NCI-H748 treated with DMSO at 0.1 percent for 48 hours (cell line): ENCODE results near the gene GPR15LG.
"Not testable (repeated sequence)": the region's sequence is repeated elsewhere in the genome, so short reads cannot be mapped to it uniquely, and the experiment has no call there.

ENCODE experiments used
- DNase-seq: peaks from one replicate; lab custom pipeline; 2025; lab: John Stamatoyannopoulos, UW

Gene GPR15LG

DNA sequence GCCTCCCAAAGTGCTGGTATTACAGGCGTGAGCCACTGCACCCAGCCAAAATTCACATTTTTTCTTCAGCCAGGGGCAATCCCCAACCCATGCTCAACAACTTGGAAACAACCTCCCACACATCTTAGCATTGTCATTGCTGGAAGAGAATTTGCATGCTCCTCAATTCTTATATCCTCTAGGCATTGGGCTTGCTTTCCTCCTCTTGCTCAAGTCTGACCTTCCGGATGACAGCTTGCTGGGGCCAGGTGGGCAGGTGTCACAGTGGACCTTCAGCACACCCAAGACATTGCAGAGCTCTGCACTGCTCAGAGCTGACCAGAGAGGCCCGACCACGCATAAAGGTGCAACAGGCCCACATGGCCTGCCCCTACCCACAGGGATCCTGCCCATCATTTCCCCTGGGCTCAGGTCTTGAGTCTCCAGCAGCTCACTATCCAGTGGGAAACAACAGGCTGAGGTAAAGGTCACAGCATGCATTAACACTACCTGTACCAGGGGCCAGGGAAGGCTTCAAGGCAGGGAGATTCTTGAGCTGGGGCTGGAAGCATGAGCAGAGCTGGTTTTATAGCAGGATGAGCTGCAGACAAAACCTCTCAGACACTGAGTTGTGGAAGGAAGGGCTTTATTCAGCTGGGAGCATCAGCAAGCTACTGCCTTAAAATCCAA is 6.8 kb upstream of the GPR15LG start:
- DNase-seq: no peak

DNA sequence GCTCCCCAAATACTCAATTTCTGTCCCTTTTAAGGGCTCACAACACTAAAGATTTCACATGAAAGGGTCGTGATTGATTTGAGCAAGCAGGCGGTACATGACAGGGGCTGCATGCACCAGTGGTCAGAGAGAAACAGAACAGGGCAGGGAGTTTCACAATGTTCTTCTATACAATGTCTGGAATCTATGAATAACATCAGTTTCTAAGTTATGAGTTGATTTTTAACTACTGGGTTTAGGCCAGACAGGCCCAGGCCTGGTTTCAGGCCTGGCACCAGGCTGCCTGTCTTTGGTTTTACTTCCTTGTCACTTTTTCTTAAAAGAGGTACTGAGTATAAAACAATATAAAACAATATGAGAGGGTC is 6.3 kb upstream of the GPR15LG start:
- DNase-seq: not testable (repeated sequence)

- DNase-seq: not testable (repeated sequence)
Observed at GRCh38 chr10:84168382-84168781, 5.2 kb upstream of the GPR15LG start.

DNA sequence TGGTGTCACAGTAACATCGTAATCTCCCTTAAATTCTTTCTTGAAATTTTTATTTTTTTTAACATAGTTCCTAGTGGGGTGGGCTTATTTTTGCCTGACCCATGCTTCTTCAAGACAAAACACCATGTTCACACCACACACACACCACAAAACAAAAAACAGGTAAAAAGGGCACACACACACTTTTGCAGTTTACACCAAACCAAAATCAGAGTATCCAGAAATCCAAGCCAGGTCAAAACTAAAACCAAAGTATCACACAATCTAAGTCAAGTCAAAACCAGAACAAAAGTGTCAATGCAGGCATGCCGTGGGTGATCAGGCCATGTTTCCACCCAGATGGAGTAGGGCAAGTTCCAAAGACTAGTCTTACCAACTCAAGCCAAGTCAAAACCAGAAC is 2.4 kb upstream of the GPR15LG start:
- DNase-seq: not testable (repeated sequence)

DNA sequence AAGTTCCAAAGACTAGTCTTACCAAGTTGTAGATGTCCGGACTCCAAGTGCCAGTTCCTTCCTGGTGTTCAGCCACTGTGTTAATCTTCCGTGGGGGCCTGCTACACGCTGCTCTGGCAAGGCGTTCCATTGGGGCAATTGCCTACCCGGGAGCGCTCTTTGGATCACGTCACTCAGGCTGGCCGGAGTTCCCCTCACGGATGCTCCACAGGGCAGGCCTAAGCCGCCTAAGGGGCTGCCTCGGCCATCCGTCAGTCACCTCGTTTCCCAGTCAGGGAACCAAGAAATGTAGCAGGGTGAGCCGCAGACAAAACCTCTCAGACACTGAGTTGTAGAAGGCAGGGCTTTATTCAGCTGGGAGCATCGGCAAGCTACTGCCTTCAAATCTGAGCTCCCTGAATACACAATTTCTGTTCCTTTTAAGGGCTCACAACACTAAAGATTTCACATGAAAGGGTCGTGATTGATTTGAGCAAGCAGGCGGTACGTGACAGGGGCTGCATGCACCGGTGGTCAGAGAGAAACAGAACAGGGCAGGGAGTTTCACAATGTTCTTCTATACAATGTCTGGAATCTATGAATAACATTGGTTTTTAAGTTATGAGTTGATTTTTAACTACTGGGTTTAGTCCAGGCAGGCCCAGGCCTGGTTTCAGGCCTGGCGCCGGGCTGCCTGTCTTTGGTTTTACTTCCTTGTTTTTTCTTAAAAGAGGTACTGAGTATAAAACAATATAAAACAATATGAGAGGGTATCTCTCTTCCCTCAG is 1.7 kb upstream of the GPR15LG start:
- DNase-seq: not testable (repeated sequence)

DNA sequence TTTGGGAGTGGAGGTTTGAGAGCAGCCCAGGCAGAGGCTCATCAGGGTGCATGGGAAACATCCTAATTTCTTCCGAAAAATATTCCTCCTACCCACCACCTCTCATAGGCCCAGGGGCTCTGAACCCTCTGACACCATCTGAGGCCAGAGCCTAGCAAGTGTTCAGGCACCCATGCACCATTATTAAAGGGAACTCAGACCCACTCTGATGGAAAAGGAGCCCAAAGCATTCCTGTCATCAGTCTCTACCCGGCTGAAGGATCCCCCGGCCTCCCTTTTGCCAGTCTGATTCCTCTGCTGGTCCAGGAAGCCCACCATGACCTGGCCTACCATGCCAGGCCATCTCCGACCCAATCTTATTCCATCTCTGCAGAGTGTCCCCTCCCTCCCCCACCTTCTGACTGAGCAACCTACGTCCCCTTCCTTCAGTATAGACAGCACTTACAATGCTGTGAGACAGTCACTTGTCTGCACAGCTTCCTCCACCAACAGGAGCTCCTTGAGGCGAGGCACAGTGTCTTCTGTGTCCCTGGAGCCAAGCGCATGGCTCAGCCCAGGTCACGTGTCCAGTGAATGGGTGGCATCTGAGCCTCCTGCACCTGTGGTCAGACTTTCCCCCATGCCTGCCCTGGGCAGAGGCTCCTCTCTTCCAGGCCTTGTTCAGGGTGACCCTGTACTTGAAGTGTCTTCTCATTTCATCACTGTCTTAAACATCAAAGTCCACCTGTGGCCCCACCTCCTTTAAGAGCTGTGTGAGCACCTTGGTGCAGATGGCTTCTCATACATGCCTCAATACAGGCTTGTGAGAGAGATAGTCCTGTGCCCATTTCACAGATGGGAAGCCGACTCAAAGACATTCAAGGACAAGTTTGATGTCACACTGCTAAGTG is 889 bp upstream of the GPR15LG start:
- no peak for DNase-seq

DNA sequence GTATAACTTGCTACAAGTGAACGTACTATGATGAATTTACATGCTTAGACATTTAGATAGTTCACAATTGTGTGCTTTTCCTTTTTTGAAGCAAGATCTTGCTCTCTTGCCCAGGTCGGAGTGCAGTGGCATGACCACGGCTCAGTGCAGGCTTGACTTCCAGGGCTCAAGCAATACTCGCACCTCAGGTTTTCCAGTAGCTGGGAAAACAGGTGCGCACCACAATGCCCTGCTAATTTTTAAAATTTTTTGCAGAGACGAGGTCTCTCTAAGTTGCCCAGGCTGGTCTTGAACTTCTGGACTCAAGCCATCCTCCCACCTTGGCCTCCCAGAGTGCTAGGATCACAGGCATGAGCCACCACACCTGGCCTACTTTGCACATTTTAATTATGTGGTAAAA is 1.8 kb downstream of the GPR15LG start:
- DNase-seq: no peak

DNA sequence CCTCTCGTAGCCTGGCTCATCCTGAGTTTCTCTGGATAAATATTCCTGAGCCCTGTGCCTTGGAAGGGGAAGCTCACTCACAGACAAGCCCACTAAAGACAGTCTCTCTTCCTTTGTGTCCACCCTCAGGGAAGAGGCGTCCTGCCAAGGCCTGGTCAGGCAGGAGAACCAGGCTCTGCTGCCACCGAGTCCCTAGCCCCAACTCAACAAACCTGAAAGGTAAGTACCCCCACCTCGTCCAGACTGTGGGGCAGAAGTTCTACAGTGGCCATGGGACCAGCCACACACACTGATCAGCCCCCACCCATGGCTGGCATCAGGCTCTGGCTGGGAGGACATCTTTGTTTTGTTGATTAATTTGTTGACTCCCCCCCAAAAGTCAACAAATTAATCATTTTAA is 2.8 kb downstream of the GPR15LG start:
- no peak for DNase-seq

DNA sequence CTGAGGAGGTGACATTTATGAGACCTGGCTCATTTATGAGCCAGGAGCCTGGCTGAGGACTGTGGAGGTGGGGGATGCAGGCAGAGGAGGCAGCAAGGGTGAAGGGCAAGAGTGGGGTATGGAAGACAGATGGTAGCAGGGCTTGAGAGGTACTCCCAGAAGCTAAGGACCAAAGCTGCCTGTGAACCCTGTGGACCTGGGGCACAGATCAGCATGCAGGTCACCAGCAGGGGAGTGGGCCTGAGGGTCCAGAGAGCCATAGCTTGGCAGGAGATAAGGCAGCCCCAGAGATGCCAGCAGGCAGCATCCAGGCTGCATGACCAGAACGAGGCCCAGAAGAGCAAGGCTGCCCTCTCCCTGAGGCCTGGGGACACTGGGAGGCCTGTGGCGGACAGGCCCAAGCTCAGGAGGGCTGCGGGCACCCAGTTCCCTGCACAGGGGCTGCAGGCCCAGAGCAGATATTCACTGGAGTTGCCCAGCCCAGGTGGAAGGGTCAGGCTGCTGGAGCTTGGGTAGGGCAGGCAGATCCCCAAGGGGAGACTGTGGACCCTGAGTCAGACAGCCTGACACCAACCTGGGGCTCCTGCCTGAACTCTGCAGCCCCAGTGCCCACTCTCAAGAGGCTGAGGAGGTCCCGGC is 3.4 kb downstream of the GPR15LG start:
- DNase-seq: no peak

- no peak for DNase-seq
Observed at GRCh38 chr10:84177541-84178141, 4.0 kb downstream of the GPR15LG start.

- no peak for DNase-seq
Observed at GRCh38 chr10:84178160-84178609, 4.6 kb downstream of the GPR15LG start.

- DNase-seq: peak; percentile 8
Observed at GRCh38 chr10:84179059-84179710, 5.6 kb downstream of the GPR15LG start.

DNA sequence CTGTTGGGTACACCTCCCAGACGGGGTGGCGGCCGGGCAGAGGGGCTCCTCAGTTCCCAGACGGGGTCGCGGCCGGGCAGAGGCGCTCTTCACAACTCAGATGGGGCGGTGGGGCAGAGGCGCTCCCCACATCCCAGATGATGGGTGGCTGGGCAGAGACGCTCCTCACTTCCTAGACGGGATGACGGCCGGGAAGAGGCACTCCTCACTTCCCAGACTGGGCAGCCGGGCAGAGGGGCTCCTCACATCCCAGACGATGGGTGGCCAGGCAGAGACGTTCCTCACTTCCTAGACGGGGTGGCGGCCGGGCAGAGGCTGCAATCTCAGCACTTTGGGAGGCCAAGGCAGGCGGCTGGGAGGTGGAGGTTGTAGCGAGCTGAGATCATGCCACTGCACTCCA is 6.8 kb downstream of the GPR15LG start:
- not testable (repeated sequence) for DNase-seq

- no peak for DNase-seq
Observed at GRCh38 chr10:84181631-84182030, 8.0 kb downstream of the GPR15LG start.

GRCh38 chr10:84184517-84184916 is 10.9 kb downstream of the GPR15LG start:
- DNase-seq: no peak

- no peak for DNase-seq
Observed at GRCh38 chr10:84185526-84186175, 12.1 kb downstream of the GPR15LG start.

GRCh38 chr10:84188815-84189214 is 15.2 kb downstream of the GPR15LG start:
- DNase-seq: no peak

DNA sequence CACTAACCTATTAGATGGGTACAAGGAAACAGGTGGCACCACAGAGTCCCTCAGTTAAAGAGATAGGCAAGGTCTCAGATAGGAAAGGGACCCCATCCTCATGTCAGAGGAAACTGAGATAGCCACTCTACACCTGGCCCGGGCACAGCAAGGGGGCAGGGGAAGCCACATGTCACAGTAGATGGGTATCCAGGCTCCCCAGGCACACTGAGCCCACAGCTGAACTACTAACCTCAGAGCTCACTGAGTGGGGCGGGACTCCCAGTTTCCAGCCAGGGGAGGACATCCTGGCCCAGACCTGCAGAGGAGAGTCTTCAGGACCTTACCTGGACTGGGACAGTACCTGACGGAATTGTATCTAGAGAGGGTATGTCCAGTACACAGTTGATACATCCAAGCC is 17.0 kb downstream of the GPR15LG start:
- DNase-seq: no peak

DNA sequence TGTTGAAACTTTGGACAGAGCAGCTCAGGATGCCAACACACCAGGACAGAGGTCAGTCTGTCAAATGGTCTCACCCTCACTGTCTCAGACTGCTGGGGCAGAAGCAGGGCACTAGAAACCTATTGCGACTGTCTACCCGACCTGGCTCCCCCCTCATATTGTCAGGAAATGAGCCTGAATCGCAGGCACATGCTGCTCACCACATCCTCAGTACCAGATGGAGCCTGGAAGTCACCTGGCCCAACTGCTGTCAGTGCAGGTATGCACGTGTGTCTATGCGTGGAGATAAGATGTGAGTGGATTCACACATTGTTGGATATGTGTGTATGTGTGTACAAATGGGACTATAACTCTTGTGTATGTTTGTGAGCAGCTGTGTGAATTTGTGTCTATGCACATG is 17.5 kb downstream of the GPR15LG start:
- DNase-seq: no peak

- no peak for DNase-seq
Observed at GRCh38 chr10:84193327-84193726, 19.7 kb downstream of the GPR15LG start.
